HCT116 (cell line): ENCODE measurements around the gene MCRIP2. TPM values are rescaled to one million over a fixed set of nuclear protein-coding genes. Genes with fewer than 3 reads are reported as not detected.

Experiments used
- ATAC-seq: fragments of 200-7000 bp; cut with Tn5 transposase; 2 replicates; pipeline ENCODE4 v1.9.1; 2020; ENCODE audit warnings: mild to moderate bottlenecking, moderate library complexity
- BruUV-seq: library from RNA; stranded (reverse); fragments of 400-500 nt; replicated peaks from 2 replicates; lab custom pipeline; 2021; lab: Mats Ljungman, UMichigan
- CTCF ChIA-PET: fragments of 300-600 bp; sonication (Branson Sonifier 250); formaldehyde crosslinking; loops from one replicate; lab custom pipeline; 2021; ENCODE audit warnings: antibody characterized with exemption; lab: Charles Lee
- POLR2A ChIA-PET: fragments of 300-600, 350-600 bp; sonication (Branson Sonifier 250); formaldehyde crosslinking; loops from one replicate; lab custom pipeline; 2021; ENCODE audit warnings: antibody characterized with exemption; lab: Charles Lee
- RAD21 ChIA-PET, 2 experiments: fragments of 300-600 bp; sonication (Branson Sonifier 250); formaldehyde crosslinking; loops; one replicate each; lab custom pipeline; 2023; ENCODE audit warnings: low total read pairs in 2 of 2; ENCODE audit not compliant: uncharacterized antibody in 2 of 2, unreplicated experiment in 2 of 2, low non-redundant PET in 1 of 2; lab: Charles Lee
- DNase-seq: peaks from one replicate; pipeline ENCODE4 v3.0.0-alpha.2; 2010; ENCODE audit warnings: low read depth, low spot score
- H2AFZ ChIP-seq: fragments of 200-600 bp; shearing (Covaris generic), sonication (generic); 2 replicates; pipeline ENCODE4 v1.6.1; 2017; ENCODE audit warnings: low read depth, mixed run types, mixed read lengths, antibody characterized with exemption, low read length; ENCODE audit not compliant: poor library complexity, severe bottlenecking
- H3K27ac ChIP-seq: 2 replicates; pipeline ENCODE4 v1.5.1; 2012; ENCODE audit warnings: low read depth, low read length
- H3K27me3 ChIP-seq: fragments of 200-600 bp; sonication (generic); 2 replicates; pipeline ENCODE4 v1.6.1; 2016; ENCODE audit warnings: mixed run types, low read length, mixed read lengths; ENCODE audit not compliant: insufficient read depth
- H3K36me3 ChIP-seq, 2 experiments: fragments of 200-500 bp in 1 of 2; fragments of 200-600 bp in 1 of 2; sonication (Bioruptor generic) in 1 of 2; sonication (generic) in 1 of 2; 2 replicates each; pipeline versions ENCODE4 v1.5.1 to v1.6.1; 2014 to 2016; ENCODE audit warnings: low read length in 2 of 2, inconsistent platforms in 1 of 2, mixed read lengths in 1 of 2, mixed run types in 1 of 2; ENCODE audit not compliant: insufficient read depth in 2 of 2, control insufficient read depth in 1 of 2
- H3K4me1 ChIP-seq, 2 experiments: fragments of 200-600 bp in 1 of 2; sonication (generic) in 1 of 2; 2 replicates each; pipeline versions ENCODE4 v1.5.1 to v1.6.1; 2012 to 2017; ENCODE audit warnings: low read length in 2 of 2, inconsistent platforms in 1 of 2, mild to moderate bottlenecking in 1 of 2, mixed read lengths in 1 of 2, mixed run types in 1 of 2, moderate library complexity in 1 of 2; ENCODE audit not compliant: insufficient read depth in 2 of 2, control insufficient read depth in 1 of 2
- H3K4me2 ChIP-seq: fragments of 200-600 bp; sonication (generic); 2 replicates; pipeline ENCODE4 v1.6.1; 2017; ENCODE audit warnings: mixed run types, low read length, mixed read lengths
- H3K4me3 ChIP-seq, 2 experiments: fragments of 200-600 bp in 1 of 2; sonication (generic) in 1 of 2; replicated peaks in 1 of 2; 2 replicates each; pipeline ENCODE4 v1.5.1; 2011 to 2016; ENCODE audit warnings: low read length in 2 of 2, control low read depth in 1 of 2, low read depth in 1 of 2, mild to moderate bottlenecking in 1 of 2, mixed read lengths in 1 of 2, mixed run types in 1 of 2
- H3K79me2 ChIP-seq: fragments of 200-600 bp; sonication (generic); 2 replicates; pipeline ENCODE4 v1.6.1; 2017; ENCODE audit warnings: mild to moderate bottlenecking, mixed run types, low read length, moderate library complexity, mixed read lengths; ENCODE audit not compliant: insufficient read depth
- H3K9ac ChIP-seq: fragments of 200-600 bp; sonication (generic); 2 replicates; pipeline ENCODE4 v1.6.1; 2016; ENCODE audit warnings: low read length, mixed read lengths
- H3K9me2 ChIP-seq: fragments of 200-600 bp; sonication (generic), shearing (Covaris generic); 2 replicates; pipeline ENCODE4 v1.6.1; 2017; ENCODE audit warnings: mixed run types, mild to moderate bottlenecking, moderate library complexity; ENCODE audit not compliant: insufficient read depth
- H3K9me3 ChIP-seq, 2 experiments: fragments of 200-500 bp in 1 of 2; fragments of 200-600 bp in 1 of 2; sonication (Bioruptor generic) in 1 of 2; sonication (generic) in 1 of 2; 2 replicates each; pipeline ENCODE4 v1.6.1; 2014 to 2017; ENCODE audit warnings: low read length in 2 of 2, mixed read lengths in 2 of 2, inconsistent platforms in 1 of 2, low read depth in 1 of 2, mild to moderate bottlenecking in 1 of 2, mixed run types in 1 of 2, moderate library complexity in 1 of 2; ENCODE audit not compliant: control insufficient read depth in 1 of 2, insufficient read depth in 1 of 2
- H4K20me1 ChIP-seq: fragments of 200-600 bp; sonication (generic), shearing (Covaris generic); 2 replicates; pipeline ENCODE4 v1.6.1; 2017; ENCODE audit warnings: mixed run types, mild to moderate bottlenecking, moderate library complexity; ENCODE audit not compliant: insufficient read depth
- CBX3 ChIP-seq: IDR thresholded peaks from 2 replicates; pipeline ENCODE4 v1.6.1; 2012; ENCODE audit warnings: low read depth
- ELF1 ChIP-seq: IDR thresholded peaks from 2 replicates; pipeline ENCODE4 v1.6.1; 2012; ENCODE audit warnings: low read depth, borderline replicate concordance
- JUND ChIP-seq: IDR thresholded peaks from 2 replicates; pipeline ENCODE4 v1.6.1; 2012
- POLR2A ChIP-seq: IDR thresholded peaks from 2 replicates; pipeline ENCODE4 v1.7.0; 2011; ENCODE audit warnings: borderline replicate concordance; ENCODE audit not compliant: insufficient read depth, insufficient read length; ENCODE audit errors: extremely low read depth
- TCF7L2 ChIP-seq: IDR thresholded peaks from 2 replicates; pipeline ENCODE4 v1.7.0; 2011; ENCODE audit warnings: borderline replicate concordance, inconsistent platforms; ENCODE audit not compliant: insufficient read depth, insufficient read length; ENCODE audit errors: extremely low read depth
- ZFX ChIP-seq: fragments of 450-650 bp; IDR thresholded peaks from 2 replicates; pipeline ENCODE4 v1.6.1; 2017
- intact Hi-C: fragments of 100-400 bp; cut with micrococcal nuclease; formaldehyde crosslinking; loops from 2 replicates; pipeline ENCODE4 v1.10.0; 2022
- total RNA-seq: library from RNA; stranded (reverse); gene quantifications from one replicate; pipeline ENCODE4 v1.2.1, GENCODE V29; 2021; ENCODE audit not compliant: unreplicated experiment

MCRIP2 gene
- total RNA-seq, 1 experiment from 2014 or later, result 34.9 TPM

GRCh38 chr16:659618-660017 is 18.0 kb downstream of the MCRIP2 start:
- H3K4me2 ChIP-seq, result no peak overlapping the region
- CTCF ChIA-PET, result interaction anchor here (1.1 to 2.6 kb wide), 2 partner anchors 11 to 24 kb away, joined by 3 to 13 read pairs; partner anchors contain the start of genes METTL26 and WDR90
- no peak overlapping the region for H3K4me3 ChIP-seq
- DNase-seq, result no peak
- no peaks in the 10 kb centered on the region for H4K20me1 ChIP-seq
- TF ChIP-seq TCF7L2, result no peak
- TF ChIP-seq JUND, result no peak
- TF ChIP-seq ELF1, result no peak
- no peak for TF ChIP-seq POLR2A
- H3K27ac ChIP-seq, result no peak overlapping the region; the same call in 1 of the 2 replicates
- H2AFZ ChIP-seq, result no peak overlapping the region
- RAD21 ChIA-PET, result no interaction called here
- no TSS peak for BruUV-seq
- H3K9me2 ChIP-seq, result no peaks in the 10 kb centered on the region
- no peaks in the 10 kb centered on the region for H3K9me3 ChIP-seq
- no peak for ATAC-seq
- H3K79me2 ChIP-seq, result no peaks in the 10 kb centered on the region
- no peaks in the 10 kb centered on the region for H3K36me3 ChIP-seq
- intact Hi-C loops, result loop anchor here (2.0 kb wide), 1 partner anchor 81 kb away; no protein-coding TSS in a partner anchor
- peaks cover 3 to 9% of the 10 kb centered on the region in 2 experiments; a peak in 2 of 4 replicates for H3K4me1 ChIP-seq
- H3K9ac ChIP-seq, result no peak overlapping the region
- POLR2A ChIA-PET, result interaction anchor here (1.9 kb wide), 1 partner anchor 8 kb away, joined by 4 read pairs; no protein-coding TSS in a partner anchor
- no peaks in the 10 kb centered on the region for H3K27me3 ChIP-seq

- RAD21 ChIA-PET, result no interaction called here
- ATAC-seq, result no peak
- no peak overlapping the region for H3K9ac ChIP-seq
- peak overlapping the region; percentile 64; the same call in 1 of the 2 replicates for H3K27ac ChIP-seq
- CTCF ChIA-PET, result interaction anchor here (1.0 to 2.6 kb wide), 3 partner anchors 12 to 81 kb away, joined by 3 to 13 read pairs (median 3); partner anchors contain the start of genes METTL26 and WDR90
- TF ChIP-seq CBX3 (no peak), ZFX (no peak), POLR2A (no peak)
- no peaks in the 10 kb centered on the region for H3K36me3 ChIP-seq
- no peaks in the 10 kb centered on the region for H3K9me2 ChIP-seq
- POLR2A ChIA-PET, result interaction anchor here (1.9 kb wide), 1 partner anchor 9 kb away, joined by 4 read pairs; no protein-coding TSS in a partner anchor
- intact Hi-C loops, result loop anchor here (2.0 kb wide), 1 partner anchor 81 kb away; no protein-coding TSS in a partner anchor
- H4K20me1 ChIP-seq, result no peaks in the 10 kb centered on the region
- no peaks in the 10 kb centered on the region for H3K79me2 ChIP-seq
- H3K27me3 ChIP-seq, result no peaks in the 10 kb centered on the region
- no peak overlapping the region for H3K4me3 ChIP-seq
- DNase-seq, result no peak
- no peaks in the 10 kb centered on the region for H3K9me3 ChIP-seq
- BruUV-seq, result no TSS peak
- H3K4me2 ChIP-seq, result peak overlapping the region; percentile 21; the same call in 1 of the 2 replicates
- peaks cover 3 to 9% of the 10 kb centered on the region in 2 experiments; a peak in 2 of 4 replicates for H3K4me1 ChIP-seq
- no peak overlapping the region for H2AFZ ChIP-seq
These were observed 18.5 kb downstream of the MCRIP2 start for GRCh38 chr16:660132-660458.
